ENCODE measurements around the gene SMAD1.

DNA sequence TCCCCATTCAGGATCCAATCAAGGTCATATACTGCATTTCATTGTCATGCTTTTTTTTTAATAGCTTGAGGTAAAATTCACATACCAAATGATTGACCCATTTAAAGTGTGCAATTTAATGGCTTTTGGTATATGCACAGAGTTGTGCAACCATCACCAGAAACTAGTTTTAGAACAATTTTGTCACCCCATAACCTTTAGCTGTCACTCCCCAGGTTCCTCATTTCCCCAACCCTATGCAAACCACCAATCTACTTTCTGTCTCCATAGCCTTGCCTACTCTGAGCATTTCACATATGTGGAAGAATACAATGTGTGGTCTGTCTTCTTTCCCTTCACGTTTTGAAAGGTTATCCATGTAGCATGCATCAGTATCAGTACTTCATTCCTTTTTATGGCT is 1.4 kb upstream of the SMAD1 start:
- TF ChIP-seq, protein P1, sequence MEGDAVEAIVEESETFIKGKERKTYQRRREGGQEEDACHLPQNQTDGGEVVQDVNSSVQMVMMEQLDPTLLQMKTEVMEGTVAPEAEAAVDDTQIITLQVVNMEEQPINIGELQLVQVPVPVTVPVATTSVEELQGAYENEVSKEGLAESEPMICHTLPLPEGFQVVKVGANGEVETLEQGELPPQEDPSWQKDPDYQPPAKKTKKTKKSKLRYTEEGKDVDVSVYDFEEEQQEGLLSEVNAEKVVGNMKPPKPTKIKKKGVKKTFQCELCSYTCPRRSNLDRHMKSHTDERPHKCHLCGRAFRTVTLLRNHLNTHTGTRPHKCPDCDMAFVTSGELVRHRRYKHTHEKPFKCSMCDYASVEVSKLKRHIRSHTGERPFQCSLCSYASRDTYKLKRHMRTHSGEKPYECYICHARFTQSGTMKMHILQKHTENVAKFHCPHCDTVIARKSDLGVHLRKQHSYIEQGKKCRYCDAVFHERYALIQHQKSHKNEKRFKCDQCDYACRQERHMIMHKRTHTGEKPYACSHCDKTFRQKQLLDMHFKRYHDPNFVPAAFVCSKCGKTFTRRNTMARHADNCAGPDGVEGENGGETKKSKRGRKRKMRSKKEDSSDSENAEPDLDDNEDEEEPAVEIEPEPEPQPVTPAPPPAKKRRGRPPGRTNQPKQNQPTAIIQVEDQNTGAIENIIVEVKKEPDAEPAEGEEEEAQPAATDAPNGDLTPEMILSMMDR (IDR thresholded peaks at IDR 0.05; ENCODE audit: low read depth, low read length), result no peak
- no peak for TF ChIP-seq MYC (IDR thresholded peaks at IDR 0.05; ENCODE audit: low read depth, low read length)
- TF ChIP-seq, protein P2, sequence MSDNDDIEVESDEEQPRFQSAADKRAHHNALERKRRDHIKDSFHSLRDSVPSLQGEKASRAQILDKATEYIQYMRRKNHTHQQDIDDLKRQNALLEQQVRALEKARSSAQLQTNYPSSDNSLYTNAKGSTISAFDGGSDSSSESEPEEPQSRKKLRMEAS (IDR thresholded peaks at IDR 0.05; ENCODE audit: low read depth, low read length), result no peak
